Keratinocyte (primary cell): ENCODE data around the gene CLCN7. TPM values are rescaled to one million over a fixed set of nuclear protein-coding genes. Genes with fewer than 3 reads are reported as not detected.

Source experiments
- DNase-seq: peaks from one replicate; pipeline ENCODE4 v3.0.0-alpha.2; 2011; ENCODE audit warnings: low read depth, missing footprints, low spot score
- FAIRE-seq: peaks from 2 replicates; lab custom pipeline; 2011; peaks lifted over from hg19 to GRCh38; lab: Jason Lieb, UNC
- H2AFZ ChIP-seq: 2 replicates; pipeline ENCODE4 v1.6.0; 2012; ENCODE audit warnings: low read length, control low read depth, inconsistent platforms; ENCODE audit not compliant: control insufficient read depth
- H3K27ac ChIP-seq: 2 replicates; pipeline ENCODE4 v1.5.1; 2011; ENCODE audit warnings: low read length; ENCODE audit not compliant: control insufficient read depth, insufficient read depth
- H3K27me3 ChIP-seq: 3 replicates; pipeline ENCODE4 v1.6.0; 2011; ENCODE audit warnings: low read length; ENCODE audit not compliant: control insufficient read depth, insufficient read depth; ENCODE audit errors: extremely low read depth
- H3K36me3 ChIP-seq, 2 experiments: 2 replicates in 1 of 2; 3 replicates in 1 of 2; pipeline ENCODE4 v1.5.1; 2011; ENCODE audit warnings: low read length in 2 of 2, mild to moderate bottlenecking in 1 of 2; ENCODE audit not compliant: control insufficient read depth in 2 of 2, insufficient read depth in 2 of 2; ENCODE audit errors: extremely low read depth in 1 of 2
- H3K4me1 ChIP-seq: 3 replicates; pipeline ENCODE4 v1.5.1; 2011; ENCODE audit warnings: low read length; ENCODE audit not compliant: control insufficient read depth, insufficient read depth; ENCODE audit errors: extremely low read depth
- H3K4me2 ChIP-seq: 3 replicates; pipeline ENCODE4 v1.6.0; 2011; ENCODE audit warnings: low read depth, low read length; ENCODE audit not compliant: control insufficient read depth, insufficient read depth; ENCODE audit errors: extremely low read depth
- H3K4me3 ChIP-seq, 3 experiments: fragments of 200-600 bp in 1 of 3; sonication (generic) in 1 of 3; 2 replicates in 2 of 3; 3 replicates in 1 of 3; pipeline ENCODE4 v1.5.1; 2011 to 2016; ENCODE audit warnings: low read length in 3 of 3, mild to moderate bottlenecking in 3 of 3, control low read depth in 2 of 3, inconsistent platforms in 1 of 3, low read depth in 1 of 3, mixed read lengths in 1 of 3, mixed run types in 1 of 3, moderate library complexity in 1 of 3; ENCODE audit not compliant: control insufficient read depth in 2 of 3, insufficient read depth in 2 of 3; ENCODE audit errors: extremely low read depth in 1 of 3
- H3K79me2 ChIP-seq: 2 replicates; pipeline ENCODE4 v1.6.0; 2012; ENCODE audit warnings: low read length; ENCODE audit not compliant: control insufficient read depth, insufficient read depth
- H3K9ac ChIP-seq: 3 replicates; pipeline ENCODE4 v1.6.0; 2011; ENCODE audit warnings: low read length; ENCODE audit not compliant: control insufficient read depth, insufficient read depth; ENCODE audit errors: extremely low read depth
- H3K9me1 ChIP-seq: 3 replicates; pipeline ENCODE4 v1.6.0; 2011; ENCODE audit warnings: low read length; ENCODE audit not compliant: control insufficient read depth, insufficient read depth; ENCODE audit errors: extremely low read depth
- H3K9me3 ChIP-seq: 2 replicates; pipeline ENCODE4 v1.5.1; 2012; ENCODE audit warnings: low read depth, low read length; ENCODE audit not compliant: control insufficient read depth
- H4K20me1 ChIP-seq: 3 replicates; pipeline ENCODE4 v1.6.0; 2011; ENCODE audit warnings: low read length; ENCODE audit not compliant: control insufficient read depth, insufficient read depth; ENCODE audit errors: extremely low read depth
- EZH2 ChIP-seq: IDR thresholded peaks from one replicate; pipeline ENCODE4 v1.6.1; 2012; ENCODE audit warnings: inconsistent platforms, mild to moderate bottlenecking, low read length, moderate library complexity
- dilution Hi-C: fragments of 300-500 bp; cut with MboI; formaldehyde crosslinking; loops from one replicate; pipeline ENCODE4 v1.7.0; 2020; ENCODE audit warnings: low sequenced_read_pairs; ENCODE audit not compliant: extremely low pct_ligation_motif_present
- polyA plus RNA-seq, 5 experiments: library from polyadenylated mRNA; depleted of rRNA in 3 of 5; stranded (reverse) in 3 of 5; stranded (forward) in 1 of 5; unstranded in 1 of 5; fragments of >200 nt; gene quantifications; 1 replicate in 1 of 5; 2 replicates in 3 of 5; 3 replicates in 1 of 5; pipeline versions ENCODE4 v1.2.1 to v1.2.3, GENCODE V29; 2011 to 2012; ENCODE audit warnings: missing spikeins in 2 of 5, low read depth in 1 of 5, low replicate concordance in 1 of 5
- TF ChIP-seq, protein P1 (sequence below), 3 experiments: IDR thresholded peaks in 1 of 3; conservative IDR thresholded peaks in 1 of 3; optimal IDR thresholded peaks in 1 of 3; 2 replicates in 2 of 3; 3 replicates in 1 of 3; pipeline versions ENCODE3 to v1.5.1; 2011; ENCODE audit warnings: low read length in 3 of 3, mild to moderate bottlenecking in 3 of 3, moderate library complexity in 2 of 3, control low read depth in 1 of 3, inconsistent platforms in 1 of 3; ENCODE audit not compliant: insufficient read depth in 2 of 3; ENCODE audit errors: extremely low read depth in 1 of 3

Gene CLCN7
- polyA plus RNA-seq, 1 donor (not counting 4 experiments of a cell fraction or from before 2014, with no cell fraction given), result 13.3 TPM

DNA sequence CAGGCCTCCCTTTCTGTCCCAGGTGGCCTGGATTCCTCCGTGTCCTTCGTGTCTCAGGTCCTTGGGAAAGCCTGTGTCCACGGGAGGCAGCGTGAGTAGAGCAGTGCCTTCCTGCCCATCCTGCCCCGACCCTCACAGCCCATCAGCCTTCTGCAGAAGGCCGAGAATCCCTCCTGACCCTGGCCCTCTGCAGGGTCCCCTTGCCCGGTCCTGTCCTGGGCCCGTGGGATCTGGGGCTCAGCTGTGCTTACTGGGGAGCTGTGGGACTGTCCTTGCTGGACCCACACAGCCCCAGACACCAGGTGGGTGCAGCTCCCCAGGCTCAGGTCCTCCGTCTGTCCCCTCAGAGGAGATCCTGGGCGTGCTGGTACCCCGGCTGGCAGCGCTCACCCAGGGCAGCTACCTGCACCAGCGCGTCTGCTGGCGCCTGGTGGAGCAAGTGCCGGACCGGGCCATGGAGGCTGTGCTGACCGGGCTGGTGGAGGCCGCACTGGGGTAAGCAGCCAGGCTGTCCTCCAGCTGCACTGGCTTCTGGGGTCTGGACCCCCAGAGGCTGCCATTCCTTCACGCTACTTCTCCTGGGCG lies 22.3 kb upstream of the CLCN7 start:
- H3K9me1 ChIP-seq, result no peaks in the 10 kb centered on the region
- H3K9me3 ChIP-seq, result no peaks in the 10 kb centered on the region
- H3K36me3 ChIP-seq, result peaks cover 4 to 8% of the 10 kb centered on the region in 2 experiments
- H3K4me2 ChIP-seq, result no peak overlapping the region
- FAIRE-seq (no peak), DNase-seq (no peak)
- H4K20me1 ChIP-seq, result no peaks in the 10 kb centered on the region
- H3K9ac ChIP-seq, result no peak overlapping the region
- H3K79me2 ChIP-seq, result peaks cover 30% of the 10 kb centered on the region
- no peaks in the 10 kb centered on the region for H3K27me3 ChIP-seq
- H3K4me1 ChIP-seq, result peaks cover 14% of the 10 kb centered on the region
- no peak overlapping the region for H3K4me3 ChIP-seq
- no peak overlapping the region for H3K27ac ChIP-seq
- no peak overlapping the region for H2AFZ ChIP-seq
- dilution Hi-C loops, result no loop called here
- TF ChIP-seq EZH2, result no peak
- TF ChIP-seq, protein P1, sequence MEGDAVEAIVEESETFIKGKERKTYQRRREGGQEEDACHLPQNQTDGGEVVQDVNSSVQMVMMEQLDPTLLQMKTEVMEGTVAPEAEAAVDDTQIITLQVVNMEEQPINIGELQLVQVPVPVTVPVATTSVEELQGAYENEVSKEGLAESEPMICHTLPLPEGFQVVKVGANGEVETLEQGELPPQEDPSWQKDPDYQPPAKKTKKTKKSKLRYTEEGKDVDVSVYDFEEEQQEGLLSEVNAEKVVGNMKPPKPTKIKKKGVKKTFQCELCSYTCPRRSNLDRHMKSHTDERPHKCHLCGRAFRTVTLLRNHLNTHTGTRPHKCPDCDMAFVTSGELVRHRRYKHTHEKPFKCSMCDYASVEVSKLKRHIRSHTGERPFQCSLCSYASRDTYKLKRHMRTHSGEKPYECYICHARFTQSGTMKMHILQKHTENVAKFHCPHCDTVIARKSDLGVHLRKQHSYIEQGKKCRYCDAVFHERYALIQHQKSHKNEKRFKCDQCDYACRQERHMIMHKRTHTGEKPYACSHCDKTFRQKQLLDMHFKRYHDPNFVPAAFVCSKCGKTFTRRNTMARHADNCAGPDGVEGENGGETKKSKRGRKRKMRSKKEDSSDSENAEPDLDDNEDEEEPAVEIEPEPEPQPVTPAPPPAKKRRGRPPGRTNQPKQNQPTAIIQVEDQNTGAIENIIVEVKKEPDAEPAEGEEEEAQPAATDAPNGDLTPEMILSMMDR (optimal IDR thresholded peaks at IDR 0.05 in 1 of 3, IDR thresholded peaks at IDR 0.05 in 1 of 3, conservative IDR thresholded peaks at IDR 0.05 in 1 of 3; ENCODE audit: extremely low read depth in 1 of 3, insufficient read depth in 2 of 3, low read length in 3 of 3), result no peak

DNA sequence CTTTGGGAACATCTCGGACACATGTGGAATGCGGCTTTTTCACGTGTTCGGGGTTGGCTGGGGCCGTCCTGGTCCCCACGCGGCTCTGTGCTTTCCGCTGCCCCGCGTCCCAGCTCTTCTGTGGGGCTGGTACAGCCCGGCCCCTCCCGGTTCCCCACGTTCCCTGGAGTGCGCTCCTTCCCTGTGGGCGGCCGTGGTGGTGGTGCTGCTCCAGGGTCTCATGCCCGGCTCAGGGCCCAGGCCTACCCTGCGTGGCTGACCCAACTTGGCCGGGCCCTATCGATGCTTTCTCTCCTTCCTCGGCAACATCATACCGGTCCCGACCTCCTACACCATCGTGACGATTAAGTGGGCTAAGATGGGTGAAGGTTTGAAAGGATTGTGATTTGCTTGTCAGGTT lies 21.6 kb upstream of the CLCN7 start:
- no peak overlapping the region for H3K4me3 ChIP-seq
- no peaks in the 10 kb centered on the region for H3K27me3 ChIP-seq
- FAIRE-seq (no peak), DNase-seq (no peak)
- H3K4me2 ChIP-seq, result no peak overlapping the region
- H3K9me3 ChIP-seq, result no peaks in the 10 kb centered on the region
- H4K20me1 ChIP-seq, result no peaks in the 10 kb centered on the region
- no peaks in the 10 kb centered on the region for H3K9me1 ChIP-seq
- H3K79me2 ChIP-seq, result peaks cover 30% of the 10 kb centered on the region
- H3K27ac ChIP-seq, result no peak overlapping the region
- H3K4me1 ChIP-seq, result peaks cover 16% of the 10 kb centered on the region
- no peak for TF ChIP-seq EZH2
- H2AFZ ChIP-seq, result no peak overlapping the region
- peaks cover 4 to 6% of the 10 kb centered on the region in 2 experiments for H3K36me3 ChIP-seq
- H3K9ac ChIP-seq, result no peak overlapping the region
- dilution Hi-C loops, result no loop called here

DNA sequence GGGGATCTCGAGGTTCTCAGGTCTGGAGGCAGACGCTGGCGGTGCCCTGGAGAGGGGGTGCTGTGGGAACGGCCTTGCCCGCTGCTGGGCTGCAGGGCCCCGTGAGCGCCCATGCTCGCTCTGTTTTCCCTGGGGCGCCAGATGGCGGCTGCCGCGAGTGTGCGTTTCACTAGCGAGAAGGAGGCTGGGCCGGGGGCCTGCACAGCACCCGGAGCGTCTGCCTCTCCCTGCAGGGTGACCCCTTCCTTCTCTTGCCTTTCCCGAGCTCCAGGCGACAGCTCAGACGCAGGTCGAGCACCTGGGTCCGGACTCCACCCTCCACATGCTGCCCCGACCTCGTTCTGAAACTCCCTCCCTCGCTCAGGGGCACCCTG lies 21.0 kb upstream of the CLCN7 start:
- H2AFZ ChIP-seq, result no peak overlapping the region
- H3K4me1 ChIP-seq, result peaks cover 19% of the 10 kb centered on the region
- FAIRE-seq (no peak), DNase-seq (no peak)
- dilution Hi-C loops, result no loop called here
- H4K20me1 ChIP-seq, result no peaks in the 10 kb centered on the region
- H3K79me2 ChIP-seq, result peaks cover 30% of the 10 kb centered on the region
- H3K9me3 ChIP-seq, result no peaks in the 10 kb centered on the region
- H3K4me3 ChIP-seq, result no peak overlapping the region
- no peak overlapping the region for H3K27ac ChIP-seq
- TF ChIP-seq, protein P1 (optimal IDR thresholded peaks at IDR 0.05 in 1 of 3, IDR thresholded peaks at IDR 0.05 in 1 of 3, conservative IDR thresholded peaks at IDR 0.05 in 1 of 3; ENCODE audit: extremely low read depth in 1 of 3, insufficient read depth in 2 of 3, low read length in 3 of 3), result no peak
- TF ChIP-seq EZH2, result no peak
- no peaks in the 10 kb centered on the region for H3K27me3 ChIP-seq
- H3K9me1 ChIP-seq, result no peaks in the 10 kb centered on the region
- peaks cover 4 to 5% of the 10 kb centered on the region in 2 experiments for H3K36me3 ChIP-seq
- H3K4me2 ChIP-seq, result no peak overlapping the region
- H3K9ac ChIP-seq, result no peak overlapping the region
